Heart left ventricle (tissue), 13 donors: Measurements from ENCODE around the gene ZMIZ1.

Experiments
- POLR2A ChIP-seq, 2 donors: fragments of 450-650 bp; IDR thresholded peaks; one replicate each; pipeline ENCODE4 v1.6.1; 2017; ENCODE audit warnings: antibody characterized with exemption in 2 of 2, mild to moderate bottlenecking in 2 of 2, moderate library complexity in 2 of 2
- TF ChIP-seq, protein P1 (sequence below), 12 donors: fragments of 200-600 bp; sonication (generic) in 4 of 12; IDR thresholded peaks; one replicate each; pipeline versions ENCODE4 v1.5.0 to v1.8.0; 2018 to 2022; ENCODE audit warnings: antibody characterized with exemption in 12 of 12, mild to moderate bottlenecking in 5 of 12
- donor health status: ischemic (EF 13 %, LVEDD 7.1; RV severe dilation, severe dysfunction).
- donor health status: DM: no; HTN: yes; CAD: no.
- donor health status: DM: no; HTN: no; CAD: no.
- donor health status: ischemic (EF 25% LVEDD 6.9; RV normal size, moderate dysfunction).
- donor health status: ischemic (EF 25% LVEDD 5.7; RV mildly dilated, moderate dysfunction).
- donor health status: ischemic (EF 35%, LVEDD 5.7; RV mildly dilated, moderate dysfunction).
- donor health status: nonischemic (EF 11% LVEDD 7.7; RV severe dilation, severe dysfunction).
- donor health status: DM: yes; HTN: yes; CAD: no.
- donor health status: PGD.
- donor health status: ischemic (EF 29% LVEDD 5.4; RV normal size, mild dysfunction).
- donor health status: nonischemic (EF 23%, LVEDD 6.1; RV moderate dilation, normal function).

DNA sequence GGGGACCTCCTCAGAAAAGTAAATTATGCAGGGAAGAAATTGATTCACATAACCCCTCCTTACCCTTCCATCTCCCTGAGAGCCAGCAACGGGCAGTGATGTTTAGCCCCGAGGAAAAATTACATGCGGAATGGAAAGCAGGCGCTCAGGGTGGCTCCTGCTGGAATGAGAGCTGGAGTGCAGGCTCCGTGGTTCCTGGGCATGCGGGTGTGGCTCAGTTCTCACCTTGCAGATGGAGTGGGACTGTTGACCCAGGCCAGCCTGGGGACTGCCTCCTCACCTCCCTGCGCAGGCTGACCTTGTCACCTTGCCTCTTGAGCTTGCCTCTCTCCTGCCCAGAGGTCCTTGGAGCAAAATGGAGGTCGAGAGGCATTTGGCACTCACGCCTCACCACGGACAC lies 195.2 kb downstream of the ZMIZ1 start:
- TF ChIP-seq, protein P1, sequence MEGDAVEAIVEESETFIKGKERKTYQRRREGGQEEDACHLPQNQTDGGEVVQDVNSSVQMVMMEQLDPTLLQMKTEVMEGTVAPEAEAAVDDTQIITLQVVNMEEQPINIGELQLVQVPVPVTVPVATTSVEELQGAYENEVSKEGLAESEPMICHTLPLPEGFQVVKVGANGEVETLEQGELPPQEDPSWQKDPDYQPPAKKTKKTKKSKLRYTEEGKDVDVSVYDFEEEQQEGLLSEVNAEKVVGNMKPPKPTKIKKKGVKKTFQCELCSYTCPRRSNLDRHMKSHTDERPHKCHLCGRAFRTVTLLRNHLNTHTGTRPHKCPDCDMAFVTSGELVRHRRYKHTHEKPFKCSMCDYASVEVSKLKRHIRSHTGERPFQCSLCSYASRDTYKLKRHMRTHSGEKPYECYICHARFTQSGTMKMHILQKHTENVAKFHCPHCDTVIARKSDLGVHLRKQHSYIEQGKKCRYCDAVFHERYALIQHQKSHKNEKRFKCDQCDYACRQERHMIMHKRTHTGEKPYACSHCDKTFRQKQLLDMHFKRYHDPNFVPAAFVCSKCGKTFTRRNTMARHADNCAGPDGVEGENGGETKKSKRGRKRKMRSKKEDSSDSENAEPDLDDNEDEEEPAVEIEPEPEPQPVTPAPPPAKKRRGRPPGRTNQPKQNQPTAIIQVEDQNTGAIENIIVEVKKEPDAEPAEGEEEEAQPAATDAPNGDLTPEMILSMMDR (IDR thresholded peaks at IDR 0.05), result no peak
- TF ChIP-seq POLR2A (IDR thresholded peaks at IDR 0.05), result no peak
